ENCODE measurements around the gene BLCAP.

The BLCAP gene

GRCh38 chr20:37531856-37532255 lies 4.2 kb upstream of the BLCAP start:
- DNase-seq, result no peak
- intact Hi-C loops (cut with DNase I), result no loop called here

GRCh38 chr20:37530696-37531095 lies 3.0 kb upstream of the BLCAP start:
- intact Hi-C loops (cut with DNase I), result no loop called here
- no peak for DNase-seq

GRCh38 chr20:37529968-37530600 lies 2.4 kb upstream of the BLCAP start:
- intact Hi-C loops (cut with DNase I), result loop anchor here (5.0 kb wide), 1 partner anchor 353 kb away; the partner anchor contains the start of genes MROH8 and RPN2
- no peak for DNase-seq

GRCh38 chr20:37529214-37529967 lies 1.7 kb upstream of the BLCAP start:
- DNase-seq, result no peak

GRCh38 chr20:37528446-37529213 lies 954 bp upstream of the BLCAP start:
- no peak for DNase-seq
- intact Hi-C loops (cut with DNase I), result loop anchor here (5.0 kb wide), 1 partner anchor 351 kb away; the partner anchor contains the start of genes MROH8 and RPN2

More at GRCh38 chr20:37529214-37529967, 1.7 kb upstream of the BLCAP start:
- intact Hi-C loops (cut with DNase I), result loop anchor here (5.0 kb wide), 1 partner anchor 352 kb away; the partner anchor contains the start of genes MROH8 and RPN2

GRCh38 chr20:37526839-37527637 lies 638 bp downstream of the BLCAP start:
- intact Hi-C loops (cut with DNase I), result loop anchor here (5.0 kb wide), 1 partner anchor 350 kb away; the partner anchor contains the start of genes MROH8 and RPN2
- no peak for DNase-seq

- no peak for DNase-seq
- intact Hi-C loops (cut with DNase I), result loop anchor here (5.0 kb wide), 1 partner anchor 349 kb away; the partner anchor contains the start of genes MROH8 and RPN2
Measured at GRCh38 chr20:37526238-37526838, 1.3 kb downstream of the BLCAP start.

- intact Hi-C loops (cut with DNase I), result loop anchor here (5.0 kb wide), 1 partner anchor 349 kb away; the partner anchor contains the start of genes MROH8 and RPN2
- DNase-seq, result no peak
Measured at GRCh38 chr20:37525810-37526209, 1.9 kb downstream of the BLCAP start.

- intact Hi-C loops (cut with DNase I), result loop anchor here (5.0 kb wide), 2 partner anchors 118 to 348 kb away; partner anchors contain the start of genes MROH8 and RPN2
- DNase-seq, result no peak
Measured at GRCh38 chr20:37524859-37525708, 2.6 kb downstream of the BLCAP start.

GRCh38 chr20:37523911-37524700 lies 3.6 kb downstream of the BLCAP start:
- intact Hi-C loops (cut with DNase I), result loop anchor here (5.0 kb wide), 1 partner anchor 117 kb away; no protein-coding TSS in a partner anchor
- DNase-seq, result no peak

- intact Hi-C loops (cut with DNase I), result loop anchor here (5.0 kb wide), 1 partner anchor 116 kb away; no protein-coding TSS in a partner anchor
- DNase-seq, result peak in 2 of 10 donors; percentile 73 to 78
Measured at GRCh38 chr20:37523012-37523391, 4.7 kb downstream of the BLCAP start.

GRCh38 chr20:37522260-37523011 lies 5.2 kb downstream of the BLCAP start:
- intact Hi-C loops (cut with DNase I), result loop anchor here (5.0 kb wide), 1 partner anchor 115 kb away; no protein-coding TSS in a partner anchor
- DNase-seq, result peak in 7 of 10 donors; percentile 32 to 88 (median 40)

- peak in 7 of 10 donors; percentile 40 to 94 (median 54) for DNase-seq
- intact Hi-C loops (cut with DNase I), result loop anchor here (5.0 kb wide), 1 partner anchor 114 kb away; no protein-coding TSS in a partner anchor
Measured at GRCh38 chr20:37521061-37521771, 6.5 kb downstream of the BLCAP start, which contains the start of gene NNAT. NNAT (plus strand) TSS chr20:37521250; CDS start chr20:37521332, 82 bp downstream.

- intact Hi-C loops (cut with DNase I), result loop anchor here (5.0 kb wide), 1 partner anchor 113 kb away; no protein-coding TSS in a partner anchor
- DNase-seq, result no peak
Measured at GRCh38 chr20:37520419-37520955, 7.2 kb downstream of the BLCAP start.

Data from posterior cingulate gyrus (tissue), 11 donors.